ENCODE results near the gene OMP. TPM values are rescaled to one million over a fixed set of nuclear protein-coding genes. Genes with fewer than 3 reads are reported as not detected.

OMP gene
- total RNA-seq, 4 donors from 2014 or later = 1.0 to 2.1 TPM; not detected in 2

Other genes starting within 250 kb of the OMP start
- gene ACER3, start 241.9 kb upstream of the OMP start, total RNA-seq = 10 to 100 TPM in 3 of 4 donors, 1 to 10 TPM in 1; 6.5 to 58.9 (median 27.4) TPM
- under 1 TPM in 1 of 4 donors, not detected in 3; under 0.01 TPM for gene B3GNT6, start 68.4 kb upstream of the OMP start, total RNA-seq
- gene CAPN5, start 35.9 kb upstream of the OMP start, total RNA-seq = 10 to 100 TPM in 2 of 4 donors, 1 to 10 TPM in 2; 1.8 to 16.6 (median 8.0) TPM
- 10 to 100 TPM in 1 of 4 donors, 1 to 10 TPM in 3; 2.0 to 18.2 (median 6.6) TPM for gene MYO7A, start 25.4 kb downstream of the OMP start, total RNA-seq
- 1 to 10 TPM in 1 of 4 donors, under 1 TPM in 1, not detected in 2; 0.07 to 1.2 TPM for gene GDPD4, start 198.8 kb downstream of the OMP start, total RNA-seq

Measured in uterus (tissue), 4 donors.